Large intestine (tissue), 3 donors: ENCODE measurements around the gene ATP4A. TPM values are rescaled to one million over a fixed set of nuclear protein-coding genes. Genes with fewer than 3 reads are reported as not detected.

Experiments used
- DNase-seq, 2 donors: peaks; one replicate each; pipeline versions ENCODE4 v3.0.0 to v3.0.0-alpha.2; 2013
- H3K27ac ChIP-seq: one replicate; pipeline ENCODE4 v1.5.1; 2013; ENCODE audit warnings: low read length
- H3K27me3 ChIP-seq: 2 replicates; pipeline ENCODE4 v1.6.1; 2013; ENCODE audit warnings: low read length; ENCODE audit not compliant: control insufficient read depth, insufficient read depth
- H3K36me3 ChIP-seq: 2 replicates; pipeline ENCODE4 v1.6.1; 2013; ENCODE audit warnings: low read length; ENCODE audit not compliant: control insufficient read depth, insufficient read depth
- H3K4me1 ChIP-seq: one replicate; pipeline ENCODE4 v1.6.1; 2013; ENCODE audit warnings: low read length; ENCODE audit not compliant: control insufficient read depth, insufficient read depth
- H3K4me3 ChIP-seq: one replicate; pipeline ENCODE4 v1.5.1; 2013; ENCODE audit warnings: low read length
- H3K9me3 ChIP-seq: one replicate; pipeline ENCODE4 v1.6.1; 2013; ENCODE audit warnings: mild to moderate bottlenecking, low read depth, low read length, moderate library complexity; ENCODE audit not compliant: control insufficient read depth
- WGBS: methylation state at CpG from one replicate; pipeline ENCODE4 v1.1.5; 2013; ENCODE audit warnings: low lambda C conversion rate; ENCODE audit not compliant: insufficient coverage; 5-methylcytosine and 5-hydroxymethylcytosine counted together
- polyA plus RNA-seq: library from polyadenylated mRNA; unstranded; fragments of 120-200 nt; gene quantifications from one replicate; pipeline ENCODE4 v1.2.1, GENCODE V29; 2013

ATP4A gene
- polyA plus RNA-seq, 1 donor: not detected

DNA sequence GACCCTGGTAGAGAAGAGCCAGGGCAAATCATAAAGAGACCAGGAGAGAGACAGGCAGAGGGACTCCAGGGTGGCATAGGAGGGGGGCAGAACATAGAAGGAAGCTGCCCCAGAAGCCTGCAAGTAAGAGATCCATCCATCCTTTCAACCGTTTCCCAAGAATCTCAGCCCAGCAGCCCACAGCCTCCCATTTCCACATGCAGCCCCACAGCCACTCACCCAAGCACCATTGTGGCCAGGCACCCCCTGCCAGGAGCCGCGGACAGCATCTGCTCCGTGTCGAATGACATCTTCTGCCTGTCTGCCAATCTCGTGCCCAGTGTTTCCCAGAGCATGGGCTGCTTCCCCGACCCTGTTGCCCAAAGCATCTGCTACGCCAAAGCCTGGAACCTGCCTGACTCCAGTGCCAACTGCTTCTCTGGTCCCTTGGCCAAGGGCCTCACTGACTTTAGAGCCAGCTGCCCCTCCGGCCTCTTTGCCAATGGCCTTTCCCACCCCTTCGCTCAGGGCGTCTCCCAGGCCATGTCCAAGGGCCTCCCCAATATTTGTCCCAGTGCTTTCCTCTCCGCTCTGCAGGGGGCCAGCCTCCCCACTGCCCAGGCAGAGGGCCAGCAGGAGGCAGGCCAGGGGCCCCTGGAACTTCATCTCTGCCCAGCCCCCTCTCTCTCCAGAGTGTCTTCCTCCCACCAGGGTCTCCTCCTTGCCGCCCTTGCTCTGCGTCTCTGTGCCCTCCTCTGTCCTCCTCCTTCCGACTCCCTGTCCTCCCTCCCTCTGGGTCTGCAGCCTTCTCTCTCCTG lies 50.4 kb downstream of the ATP4A start:
- Histone ChIP-seq H3K36me3 (no peaks in the 10 kb centered on the region), H3K9me3 (no peaks in the 10 kb centered on the region), H3K4me1 (peaks cover 13% of the 10 kb centered on the region), H3K27me3 (peaks cover 39% of the 10 kb centered on the region), H3K4me3 (no peak overlapping the region), H3K27ac (no peak overlapping the region)
- 96% methylated on average over 3 of the region's 15 CpGs for WGBS
- DNase-seq: no peak

DNA sequence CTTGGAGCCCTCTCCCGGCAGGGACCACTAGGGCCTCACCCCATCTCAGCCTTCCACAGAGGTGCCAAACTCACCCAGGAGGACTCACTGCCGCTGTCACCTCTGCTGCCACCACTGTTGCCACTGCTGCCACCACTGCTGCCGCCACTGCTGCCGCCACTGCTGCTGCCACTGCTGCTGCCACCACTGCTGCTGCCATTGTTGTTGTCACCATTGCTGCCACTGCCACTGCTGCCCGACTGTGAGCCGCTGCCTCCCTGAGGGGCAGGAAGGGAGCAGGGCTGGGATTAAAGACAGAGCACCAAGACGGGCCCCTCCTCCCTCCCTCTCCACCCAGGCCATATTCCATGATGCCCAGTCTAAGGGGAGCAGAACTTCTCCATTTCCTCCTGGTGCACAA lies 52.1 kb downstream of the ATP4A start:
- Histone ChIP-seq H3K27ac (no peak overlapping the region), H3K27me3 (peaks cover 39% of the 10 kb centered on the region), H3K36me3 (no peaks in the 10 kb centered on the region), H3K4me1 (peaks cover 13% of the 10 kb centered on the region), H3K9me3 (no peaks in the 10 kb centered on the region), H3K4me3 (no peak overlapping the region)
- WGBS: no CpG with 5 or more reads among the region's 7 CpGs
- DNase-seq: no peak

DNA sequence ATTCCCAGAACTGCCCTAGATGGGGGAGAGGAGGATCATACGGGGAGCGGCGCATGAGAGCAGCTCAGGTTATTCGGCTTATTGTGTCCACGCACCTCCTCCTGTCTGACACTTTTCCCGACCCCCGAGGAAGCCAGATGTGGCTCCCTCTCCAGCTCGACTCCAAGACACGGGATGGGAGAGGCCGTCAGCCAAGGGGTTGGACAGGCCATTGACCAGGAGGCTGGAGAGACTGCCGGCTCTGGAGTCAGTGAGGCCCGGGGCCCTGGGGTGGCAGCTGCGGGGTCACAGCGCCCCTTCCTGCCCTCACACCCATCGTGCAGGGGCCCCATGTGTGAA lies 52.9 kb downstream of the ATP4A start:
- H3K27ac ChIP-seq: no peak overlapping the region
- H3K4me1 ChIP-seq: peaks cover 17% of the 10 kb centered on the region
- H3K9me3 ChIP-seq: no peaks in the 10 kb centered on the region
- H3K27me3 ChIP-seq: peaks cover 39% of the 10 kb centered on the region
- H3K4me3 ChIP-seq: no peak overlapping the region
- WGBS: no CpG with 5 or more reads among the region's 15 CpGs
- no peak for DNase-seq
- no peaks in the 10 kb centered on the region for H3K36me3 ChIP-seq

DNA sequence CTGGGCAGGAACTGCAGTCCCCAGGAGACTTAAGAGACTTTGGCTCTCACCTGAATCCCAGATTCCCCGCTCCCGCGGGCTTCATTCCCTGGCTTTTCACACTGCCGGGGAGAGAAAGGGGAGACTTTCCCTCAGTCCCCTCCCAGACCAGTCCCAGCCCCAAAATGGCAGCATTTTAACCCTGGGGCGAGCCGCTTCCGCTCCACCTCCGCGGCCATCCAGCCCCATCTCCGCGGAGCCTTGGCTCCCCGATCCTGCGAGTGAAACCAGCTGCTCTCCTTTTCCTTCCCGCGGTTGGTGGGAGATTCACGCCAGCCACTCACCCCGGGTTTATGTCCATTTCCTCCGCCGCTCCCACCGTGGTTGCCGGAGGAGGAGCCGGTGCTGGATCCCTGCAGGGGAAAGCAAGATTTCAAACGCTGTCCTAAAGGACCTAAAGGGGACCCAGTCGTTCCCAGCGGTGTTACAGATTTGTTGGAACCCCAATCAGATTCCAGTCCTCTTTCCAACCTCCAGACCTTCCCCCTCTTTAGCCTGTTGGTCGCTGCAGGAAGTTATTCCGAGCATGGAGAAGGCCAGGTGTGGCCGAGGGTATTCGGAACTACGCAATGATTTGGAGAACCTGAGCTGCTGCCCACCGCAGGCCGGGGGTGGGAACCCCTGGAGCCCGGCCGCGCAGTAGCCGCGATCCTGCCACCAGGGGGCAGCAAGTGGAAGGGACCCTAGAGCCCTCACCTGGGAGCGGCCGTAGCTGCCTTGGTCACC lies 53.4 kb downstream of the ATP4A start:
- Histone ChIP-seq H3K9me3 (no peaks in the 10 kb centered on the region), H3K36me3 (no peaks in the 10 kb centered on the region), H3K4me3 (peak overlapping the region; percentile 57), H3K4me1 (peaks cover 17% of the 10 kb centered on the region), H3K27ac (peak overlapping the region; percentile 69), H3K27me3 (peaks cover 39% of the 10 kb centered on the region)
- DNase-seq: peak; percentile 72
- WGBS: no CpG with 5 or more reads among the region's 39 CpGs

- Histone ChIP-seq H3K4me3 (peak overlapping the region; percentile 57), H3K4me1 (peaks cover 17% of the 10 kb centered on the region), H3K36me3 (no peaks in the 10 kb centered on the region), H3K27ac (no peak overlapping the region), H3K27me3 (peaks cover 34% of the 10 kb centered on the region), H3K9me3 (no peaks in the 10 kb centered on the region)
- DNase-seq: peak; percentile 68 to 78
- WGBS: no CpG with 5 or more reads among the region's 12 CpGs
Observed at GRCh38 chr19:35509018-35509652, 54.3 kb downstream of the ATP4A start.

GRCh38 chr19:35508129-35508528 lies 55.3 kb downstream of the ATP4A start:
- peaks cover 17% of the 10 kb centered on the region for H3K4me1 ChIP-seq
- H3K36me3 ChIP-seq: no peaks in the 10 kb centered on the region
- DNase-seq: no peak
- H3K9me3 ChIP-seq: no peaks in the 10 kb centered on the region
- peaks cover 26% of the 10 kb centered on the region for H3K27me3 ChIP-seq
- H3K27ac ChIP-seq: no peak overlapping the region
- no peak overlapping the region for H3K4me3 ChIP-seq
- WGBS: no CpG with 5 or more reads among the region's 3 CpGs

- Histone ChIP-seq H3K4me3 (no peak overlapping the region), H3K36me3 (no peaks in the 10 kb centered on the region), H3K27me3 (peaks cover 21% of the 10 kb centered on the region), H3K9me3 (no peaks in the 10 kb centered on the region), H3K27ac (no peak overlapping the region), H3K4me1 (peaks cover 17% of the 10 kb centered on the region)
- DNase-seq: no peak
- WGBS: no CpG with 5 or more reads among the region's 11 CpGs
Observed at GRCh38 chr19:35507561-35507960, 55.9 kb downstream of the ATP4A start.

DNA sequence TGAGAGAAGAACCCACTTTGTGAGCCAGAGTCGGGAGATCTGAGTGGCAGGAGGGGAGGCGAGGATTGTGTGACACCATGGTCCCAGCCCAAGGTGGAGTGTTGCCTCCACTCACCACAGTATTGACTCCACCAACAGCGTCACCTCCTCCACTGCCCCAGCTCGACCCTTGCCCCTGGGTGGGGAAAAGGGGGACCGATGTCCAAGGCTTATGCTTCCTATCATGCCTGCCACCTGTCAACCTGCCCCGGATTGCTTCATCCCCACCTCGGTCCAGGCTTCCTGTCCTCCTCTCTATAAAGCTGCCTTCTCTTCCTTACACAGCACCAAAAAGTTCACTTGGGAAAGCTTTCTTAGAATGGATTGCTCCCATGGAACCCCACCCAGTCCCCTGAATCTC lies 57.4 kb downstream of the ATP4A start:
- Histone ChIP-seq H3K36me3 (no peaks in the 10 kb centered on the region), H3K27me3 (peaks cover 13% of the 10 kb centered on the region), H3K27ac (no peak overlapping the region), H3K4me3 (no peak overlapping the region), H3K9me3 (no peaks in the 10 kb centered on the region), H3K4me1 (peaks cover 17% of the 10 kb centered on the region)
- peak in 1 of 2 donors; percentile 53 for DNase-seq
- WGBS: no CpG with 5 or more reads among the region's 7 CpGs

DNA sequence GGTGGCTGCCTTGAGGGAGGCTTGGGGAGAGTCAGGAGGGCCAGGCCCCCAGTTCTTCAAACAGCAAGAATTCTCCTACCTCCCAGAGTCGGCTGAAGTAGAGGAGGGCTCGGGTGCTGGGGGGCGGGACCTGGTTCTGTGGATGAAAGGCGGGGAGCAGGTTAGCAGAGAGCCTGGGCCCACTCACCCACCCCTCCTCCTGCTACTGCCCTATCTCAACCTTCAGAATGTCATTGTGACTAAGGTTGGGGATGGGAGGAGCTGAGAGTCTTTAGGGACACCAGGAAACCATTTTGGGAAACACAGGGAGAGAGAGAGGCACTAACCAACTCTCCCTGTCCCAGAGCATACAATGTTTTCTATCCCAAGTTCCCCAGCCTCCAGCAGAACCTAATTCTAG lies 60.7 kb downstream of the ATP4A start:
- Histone ChIP-seq H3K27me3 (no peaks in the 10 kb centered on the region), H3K27ac (no peak overlapping the region), H3K4me1 (peaks cover 4% of the 10 kb centered on the region), H3K4me3 (no peak overlapping the region), H3K36me3 (peaks cover 4% of the 10 kb centered on the region), H3K9me3 (no peaks in the 10 kb centered on the region)
- no peak for DNase-seq
- WGBS: no CpG with 5 or more reads among the region's 4 CpGs

- DNase-seq: no peak
- Histone ChIP-seq H3K27me3 (no peaks in the 10 kb centered on the region), H3K4me1 (peaks cover 4% of the 10 kb centered on the region), H3K4me3 (no peak overlapping the region), H3K9me3 (no peaks in the 10 kb centered on the region), H3K36me3 (peaks cover 4% of the 10 kb centered on the region), H3K27ac (no peak overlapping the region)
- WGBS: no CpG with 5 or more reads among the region's 15 CpGs
Observed at GRCh38 chr19:35501684-35502083, 61.8 kb downstream of the ATP4A start.
